ENCODE results near the gene RPS6KA3. TPM values are rescaled to one million over a fixed set of nuclear protein-coding genes. Genes with fewer than 3 reads are reported as not detected.

RPS6KA3 gene
- total and polyA plus RNA-seq, 2 of the 8 experiments (the other 6 are each of a cell fraction or from before 2014, with no cell fraction given), result 7.1 to 13.0 TPM

GRCh38 chrX:20141281-20142220 lies 125.2 kb downstream of the RPS6KA3 start, which contains the start of gene EIF1AX:
TSS of gene EIF1AX (minus strand) at chrX:20141838. CDS start at chrX:20141640, 198 bp downstream.
- Histone ChIP-seq H2AK5ac (ENCODE audit: low read depth, low read length) (no peak within 1 kb of the TSS), H3K56ac (replicated peaks; ENCODE audit: insufficient read length, low read depth, low read length) (peak within 1 kb of the TSS; percentile 53), H3K23me2 (ENCODE audit: low read depth, low read length) (no peaks in the 10 kb centered on the region), H3K9ac (replicated peaks in 1 of 4; ENCODE audit: extremely low read depth in 1 of 4, low read depth in 3 of 4, low read length in 3 of 4) (peak within 1 kb of the TSS; percentile 85 to 95 (median 92)), H4K20me1 (replicated peaks in 1 of 2; ENCODE audit: control insufficient read depth in 1 of 2, insufficient read depth in 2 of 2, low read length in 2 of 2) (peaks cover 3 to 5% of the 10 kb centered on the region in 2 experiments), H3K18ac (ENCODE audit: extremely low read depth, low read length) (no peak within 1 kb of the TSS; the same call in 1 of the 2 replicates), H4K5ac (ENCODE audit: insufficient read length, low read depth, low read length) (no peak within 1 kb of the TSS), H3K4me3 (ENCODE audit: extremely low read depth in 1 of 4, insufficient read depth in 2 of 4, low read depth in 3 of 4, low read length in 4 of 4) (peak within 1 kb of the TSS; percentile 75 to 99 (median 89)), H3K36me3 (ENCODE audit: control insufficient read depth in 2 of 4, insufficient read depth in 4 of 4, low read length in 3 of 4) (peaks cover 0 to 37% (median 7%) of the 10 kb centered on the region in 4 experiments; a peak in 6 of 8 replicates), H4K91ac (replicated peaks; ENCODE audit: insufficient read length, low read length) (no peak within 1 kb of the TSS), H3K9me3 (ENCODE audit: insufficient read depth in 2 of 2, low read depth in 1 of 2, low read length in 1 of 2) (no peaks in the 10 kb centered on the region), H3K4me1 (replicated peaks in 1 of 4; ENCODE audit: control insufficient read depth in 3 of 4, insufficient read depth in 4 of 4, low read length in 3 of 4) (no peaks in the 10 kb centered on the region), H3K14ac (ENCODE audit: insufficient read length) (no peak within 1 kb of the TSS), H4K8ac (ENCODE audit: extremely low read depth, insufficient read depth, low read length) (peak within 1 kb of the TSS; percentile 95; the same call in 1 of the 2 replicates), H3K4ac (replicated peaks; ENCODE audit: insufficient read length, low read depth, low read length) (no peak within 1 kb of the TSS), H3K79me2 (ENCODE audit: control insufficient read depth in 1 of 2, insufficient read depth in 2 of 2, low read length in 2 of 2) (peaks cover 6 to 38% of the 10 kb centered on the region in 2 experiments), H3K79me1 (ENCODE audit: low read depth, low read length) (no peaks in the 10 kb centered on the region), H2BK120ac (replicated peaks; ENCODE audit: low read depth, low read length) (no peak within 1 kb of the TSS), H2BK5ac (ENCODE audit: low read depth, low read length) (peak within 1 kb of the TSS; percentile 75; the same call in 1 of the 2 replicates), H3K23ac (ENCODE audit: insufficient read length) (no peak within 1 kb of the TSS), H3K27ac (ENCODE audit: low read depth, low read length) (peak within 1 kb of the TSS; percentile 90; the same call in 1 of the 2 replicates), H2AFZ (ENCODE audit: low read length) (no peak within 1 kb of the TSS), H2BK12ac (ENCODE audit: low read depth, low read length) (no peak within 1 kb of the TSS), H3K27me3 (replicated peaks in 1 of 4; ENCODE audit: control insufficient read depth in 3 of 4, extremely low read depth in 1 of 4, insufficient read depth in 3 of 4, low read length in 3 of 4) (no peaks in the 10 kb centered on the region), H2BK15ac (ENCODE audit: low read length) (no peak within 1 kb of the TSS), H3K4me2 (ENCODE audit: insufficient read depth in 1 of 2, low read depth in 2 of 2, low read length in 2 of 2) (peak within 1 kb of the TSS; percentile 55 to 66), H2BK20ac (ENCODE audit: low read length) (no peak within 1 kb of the TSS)
- CTCF ChIA-PET (ENCODE audit: partially characterized antibody), result interaction anchor here (1.5 kb wide), 1 partner anchor 74 kb away, joined by 3 read pairs; no protein-coding TSS in a partner anchor
- peak; percentile 85 to 90 for DNase-seq (ENCODE audit: low read depth in 1 of 2, low spot score in 2 of 2)
- WGBS, 2 experiments (ENCODE audit: extremely low coverage in 1 of 2, insufficient coverage in 1 of 2, insufficient read length in 1 of 2, insufficient replicate concordance in 2 of 2, low coverage in 1 of 2, low lambda C conversion rate in 2 of 2, missing lambda C conversion rate in 1 of 2), result 6% methylated on average over 29 of the region's 82 CpGs; no CpG with 5 or more reads in 1 of the 2 experiments
- POLR2A ChIA-PET (ENCODE audit: partially characterized antibody), result interaction anchor here (0.8 to 2.0 kb wide), 8 partner anchors 9 to 221 kb away, joined by 3 to 6 read pairs (median 4); no protein-coding TSS in a partner anchor
- FAIRE-seq, result no peak
- TF ChIP-seq ASH2L (IDR thresholded peaks at IDR 0.05; ENCODE audit: low read length) (peak; percentile 20), YY1 (IDR thresholded peaks at IDR 0.05; ENCODE audit: low read depth, low read length) (peak; percentile 83), TCF12 (IDR thresholded peaks at IDR 0.05; ENCODE audit: low read depth, low read length) (no peak), SP1 (IDR thresholded peaks at IDR 0.05; ENCODE audit: low read depth, low read length) (0 out of 2 replicates have a peak, but pooled peaks have one; percentile 18), KDM4A (IDR thresholded peaks at IDR 0.05; ENCODE audit: low read depth, low read length, severe bottlenecking) (no peak), FOSL1 (IDR thresholded peaks at IDR 0.05; ENCODE audit: insufficient read depth, low read depth, low read length) (no peak), POLR2AphosphoS5 (IDR thresholded peaks at IDR 0.05; ENCODE audit: low read depth, low read length) (peak; percentile 82), PHF8 (conservative IDR thresholded peaks at IDR 0.05; ENCODE audit: low read depth, low read length) (peak; percentile 62), TAF7 (optimal IDR thresholded peaks at IDR 0.05; ENCODE audit: borderline replicate concordance, low read depth, low read length) (peak; percentile 43), NRF1 (IDR thresholded peaks at IDR 0.05; ENCODE audit: low read depth, low read length) (peak; percentile 21; the same call in 1 of the 2 replicates), TEAD4 (IDR thresholded peaks at IDR 0.05; ENCODE audit: low read depth, low read length) (no peak), POLR2A (IDR thresholded peaks at IDR 0.05; ENCODE audit: control extremely low read depth in 1 of 2, low read depth in 2 of 2, low read length in 2 of 2) (peak in 1 of 2 experiments; percentile 86; a peak in 2 of 3 replicates)
